ENCODE data around the gene NBEAL2.

NBEAL2 gene

DNA sequence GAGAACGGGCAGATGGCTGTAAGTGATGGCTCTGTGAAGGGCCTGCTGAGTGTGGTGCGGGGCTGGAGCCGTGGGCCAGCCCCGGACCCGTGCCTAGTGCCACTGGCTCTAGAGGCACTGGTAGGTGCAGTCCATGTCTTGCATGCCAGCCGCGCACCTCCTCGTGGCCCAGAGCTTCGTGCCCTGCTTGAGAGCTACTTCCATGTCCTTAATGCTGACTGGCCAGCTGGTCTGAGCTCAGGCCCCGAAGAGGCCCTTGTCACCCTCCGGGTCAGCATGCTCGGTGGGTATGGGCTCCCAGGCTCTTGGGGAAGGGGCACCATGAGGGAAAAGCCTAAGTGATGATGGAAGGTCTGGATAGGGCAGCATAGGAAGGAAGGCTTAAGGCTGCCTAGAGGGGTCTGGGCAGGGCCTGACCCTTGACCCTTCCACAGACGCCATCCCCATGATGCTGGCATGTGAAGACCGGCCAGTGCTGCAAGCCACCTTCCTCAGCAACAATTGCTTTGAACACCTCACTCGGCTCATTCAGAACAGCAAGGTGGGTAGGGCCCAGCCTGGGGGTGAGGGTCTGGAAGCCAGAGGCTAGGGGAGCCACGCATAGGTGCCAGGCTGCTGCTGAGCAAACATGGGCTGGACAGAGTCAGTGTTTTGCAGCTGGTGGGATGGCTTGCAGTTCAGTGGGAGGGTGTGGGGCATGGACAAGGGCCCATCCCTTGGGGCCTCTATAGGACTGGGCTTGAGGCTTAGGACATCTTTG lies 12.1 kb downstream of the NBEAL2 start:
- no peaks in the 10 kb centered on the region for H3K9me2 ChIP-seq (ENCODE audit: low read depth, low read length)
- H3K4me3 ChIP-seq (ENCODE audit: low read depth, low read length, poor library complexity, severe bottlenecking), result no peak overlapping the region
- H3K79me2 ChIP-seq (ENCODE audit: insufficient read depth, low read length), result no peaks in the 10 kb centered on the region
- TF ChIP-seq, protein P1, sequence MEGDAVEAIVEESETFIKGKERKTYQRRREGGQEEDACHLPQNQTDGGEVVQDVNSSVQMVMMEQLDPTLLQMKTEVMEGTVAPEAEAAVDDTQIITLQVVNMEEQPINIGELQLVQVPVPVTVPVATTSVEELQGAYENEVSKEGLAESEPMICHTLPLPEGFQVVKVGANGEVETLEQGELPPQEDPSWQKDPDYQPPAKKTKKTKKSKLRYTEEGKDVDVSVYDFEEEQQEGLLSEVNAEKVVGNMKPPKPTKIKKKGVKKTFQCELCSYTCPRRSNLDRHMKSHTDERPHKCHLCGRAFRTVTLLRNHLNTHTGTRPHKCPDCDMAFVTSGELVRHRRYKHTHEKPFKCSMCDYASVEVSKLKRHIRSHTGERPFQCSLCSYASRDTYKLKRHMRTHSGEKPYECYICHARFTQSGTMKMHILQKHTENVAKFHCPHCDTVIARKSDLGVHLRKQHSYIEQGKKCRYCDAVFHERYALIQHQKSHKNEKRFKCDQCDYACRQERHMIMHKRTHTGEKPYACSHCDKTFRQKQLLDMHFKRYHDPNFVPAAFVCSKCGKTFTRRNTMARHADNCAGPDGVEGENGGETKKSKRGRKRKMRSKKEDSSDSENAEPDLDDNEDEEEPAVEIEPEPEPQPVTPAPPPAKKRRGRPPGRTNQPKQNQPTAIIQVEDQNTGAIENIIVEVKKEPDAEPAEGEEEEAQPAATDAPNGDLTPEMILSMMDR (IDR thresholded peaks at IDR 0.05; ENCODE audit: low read length), result no peak
- TF ChIP-seq EZH2 (IDR thresholded peaks at IDR 0.05; ENCODE audit: borderline replicate concordance, low read length), result no peak
- H3K4me1 ChIP-seq (ENCODE audit: insufficient read depth, low read length, severe bottlenecking), result peaks cover 23% of the 10 kb centered on the region
- H3K36me3 ChIP-seq (ENCODE audit: insufficient read depth, low read length), result peaks cover 4% of the 10 kb centered on the region; the same call in 1 of the 2 replicates
- H3K9me3 ChIP-seq (ENCODE audit: low read length), result no peaks in the 10 kb centered on the region
- no peak overlapping the region for H3K27ac ChIP-seq (ENCODE audit: low read depth, low read length, poor library complexity, severe bottlenecking)
- H3K27me3 ChIP-seq (ENCODE audit: insufficient read depth, low read length), result no peaks in the 10 kb centered on the region
- no peaks in the 10 kb centered on the region for H4K20me1 ChIP-seq (ENCODE audit: insufficient read depth, low read length)
- no peak overlapping the region for H3K9ac ChIP-seq (ENCODE audit: low read length)
- no peak overlapping the region for H3K4me2 ChIP-seq (ENCODE audit: low read length)
- H2AFZ ChIP-seq (ENCODE audit: low read length), result no peak overlapping the region
- H3F3A ChIP-seq (ENCODE audit: insufficient read depth, low read length), result no peaks in the 10 kb centered on the region

DNA sequence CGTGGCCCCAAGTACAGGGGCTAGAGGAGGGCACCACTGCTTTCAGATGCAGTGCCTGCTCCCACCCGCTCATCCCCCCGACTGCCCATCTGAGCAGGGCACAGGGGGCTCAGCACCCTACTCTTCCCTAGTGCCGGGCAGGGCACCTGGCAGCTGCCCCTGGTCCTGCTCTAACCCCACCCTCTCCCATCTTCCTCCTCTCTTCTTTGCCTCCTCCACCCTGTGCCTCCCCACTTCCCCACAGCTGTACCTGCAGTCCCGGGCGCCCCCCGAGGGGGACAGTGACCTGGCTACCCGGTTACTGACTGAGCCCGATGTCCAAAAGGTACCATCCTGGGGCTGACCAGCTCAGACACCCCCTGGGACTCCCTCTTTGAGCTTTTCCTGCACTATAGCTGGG lies 12.8 kb downstream of the NBEAL2 start:
- Histone ChIP-seq H3K4me2 (ENCODE audit: low read length) (no peak overlapping the region), H4K20me1 (ENCODE audit: insufficient read depth, low read length) (no peaks in the 10 kb centered on the region), H3F3A (ENCODE audit: insufficient read depth, low read length) (no peaks in the 10 kb centered on the region)

DNA sequence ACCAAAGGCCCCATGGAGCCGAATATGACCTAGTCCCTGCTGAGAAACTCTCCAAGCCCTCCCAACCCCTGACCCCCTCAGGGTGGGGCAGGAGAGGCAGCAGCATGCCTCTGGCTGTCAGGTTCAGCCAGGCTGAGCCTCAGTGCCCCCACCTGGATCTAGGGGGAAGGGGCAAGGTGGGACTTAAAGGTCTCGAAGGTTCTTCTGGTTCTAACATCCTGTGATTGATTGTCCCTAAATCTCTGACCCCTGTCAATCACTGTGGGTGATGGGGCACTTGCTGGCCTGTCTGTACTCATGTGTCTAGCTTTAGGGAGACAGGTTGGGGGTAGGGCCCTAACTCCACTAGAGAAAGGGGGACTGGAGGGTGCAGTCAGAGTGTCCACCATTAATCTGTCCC lies 13.8 kb downstream of the NBEAL2 start:
- Histone ChIP-seq H3K79me2 (ENCODE audit: insufficient read depth, low read length) (no peaks in the 10 kb centered on the region), H3K27ac (ENCODE audit: low read depth, low read length, poor library complexity, severe bottlenecking) (no peak overlapping the region)

More for the DNA sequence above, 12.8 kb downstream of the NBEAL2 start:
- TF ChIP-seq, protein P1 (IDR thresholded peaks at IDR 0.05; ENCODE audit: low read length), result no peak
- no peak for TF ChIP-seq EZH2 (IDR thresholded peaks at IDR 0.05; ENCODE audit: borderline replicate concordance, low read length)
- Histone ChIP-seq H3K9ac (ENCODE audit: low read length) (no peak overlapping the region), H3K79me2 (ENCODE audit: insufficient read depth, low read length) (no peaks in the 10 kb centered on the region), H3K9me3 (ENCODE audit: low read length) (no peaks in the 10 kb centered on the region), H3K27ac (ENCODE audit: low read depth, low read length, poor library complexity, severe bottlenecking) (no peak overlapping the region), H2AFZ (ENCODE audit: low read length) (no peak overlapping the region), H3K9me2 (ENCODE audit: low read depth, low read length) (no peaks in the 10 kb centered on the region), H3K27me3 (ENCODE audit: insufficient read depth, low read length) (no peaks in the 10 kb centered on the region), H3K36me3 (ENCODE audit: insufficient read depth, low read length) (peaks cover 4% of the 10 kb centered on the region; the same call in 1 of the 2 replicates), H3K4me1 (ENCODE audit: insufficient read depth, low read length, severe bottlenecking) (peaks cover 16% of the 10 kb centered on the region), H3K4me3 (ENCODE audit: low read depth, low read length, poor library complexity, severe bottlenecking) (no peak overlapping the region)

More for the DNA sequence above, 13.8 kb downstream of the NBEAL2 start:
- no peak for TF ChIP-seq EZH2 (IDR thresholded peaks at IDR 0.05; ENCODE audit: borderline replicate concordance, low read length)
- TF ChIP-seq, protein P1 (IDR thresholded peaks at IDR 0.05; ENCODE audit: low read length), result no peak
- Histone ChIP-seq H3K27me3 (ENCODE audit: insufficient read depth, low read length) (no peaks in the 10 kb centered on the region), H2AFZ (ENCODE audit: low read length) (no peak overlapping the region), H3K9me2 (ENCODE audit: low read depth, low read length) (no peaks in the 10 kb centered on the region), H3K9ac (ENCODE audit: low read length) (no peak overlapping the region), H3K4me1 (ENCODE audit: insufficient read depth, low read length, severe bottlenecking) (peaks cover 9% of the 10 kb centered on the region), H3K36me3 (ENCODE audit: insufficient read depth, low read length) (peaks cover 4% of the 10 kb centered on the region; the same call in 1 of the 2 replicates), H3K4me2 (ENCODE audit: low read length) (no peak overlapping the region), H3K4me3 (ENCODE audit: low read depth, low read length, poor library complexity, severe bottlenecking) (no peak overlapping the region), H3F3A (ENCODE audit: insufficient read depth, low read length) (no peaks in the 10 kb centered on the region), H3K9me3 (ENCODE audit: low read length) (no peaks in the 10 kb centered on the region), H4K20me1 (ENCODE audit: insufficient read depth, low read length) (no peaks in the 10 kb centered on the region)
